ENCODE data around the gene SLFN13.

- TF ChIP-seq CTCF (tag by site-specific recombination; IDR thresholded peaks at IDR 0.05), result no peak
- TF ChIP-seq ZNF335 (tag by site-specific recombination; conservative IDR thresholded peaks at IDR 0.05), result no peak
- TF ChIP-seq ZNF501 (tag by site-specific recombination; IDR thresholded peaks at IDR 0.05), result no peak
- TF ChIP-seq AEBP2 (tag by site-specific recombination; IDR thresholded peaks at IDR 0.05; ENCODE audit: borderline replicate concordance), result no peak
- TF ChIP-seq ZNF704 (tag by site-specific recombination; IDR thresholded peaks at IDR 0.05), result no peak
- no peak for TF ChIP-seq ZNF416 (tag by site-specific recombination; IDR thresholded peaks at IDR 0.05)
- TF ChIP-seq ZNF274 (IDR thresholded peaks at IDR 0.05; ENCODE audit: low read length), result no peak
- no peak for TF ChIP-seq ZNF274 (tag by site-specific recombination; IDR thresholded peaks at IDR 0.05; ENCODE audit: borderline replicate concordance)
- TF ChIP-seq ZNF138 (tag by site-specific recombination; IDR thresholded peaks at IDR 0.05; ENCODE audit: borderline replicate concordance), result no peak
- no peak for TF ChIP-seq ZNF830 (tag by site-specific recombination; IDR thresholded peaks at IDR 0.05; ENCODE audit: low read depth)
- no peak for TF ChIP-seq ZNF521 (tag by site-specific recombination; IDR thresholded peaks at IDR 0.05)
- no peak for TF ChIP-seq KLF7 (tag by site-specific recombination; IDR thresholded peaks at IDR 0.05; ENCODE audit: borderline replicate concordance)
- TF ChIP-seq ZBTB7A (tag by site-specific recombination; IDR thresholded peaks at IDR 0.05; ENCODE audit: low read depth), result no peak
Measured at GRCh38 chr17:35390156-35390555, 58.4 kb downstream of the SLFN13 start.

All from HEK293 (cell line).